WTC11 (cell line): ENCODE measurements around the gene TNFRSF19. TPM values are rescaled to one million over a fixed set of nuclear protein-coding genes. Genes with fewer than 3 reads are reported as not detected.

Experiments
- ATAC-seq: fragments of 200-7000 bp; cut with Tn5 transposase; 2 replicates; pipeline ENCODE4 v1.10.0; 2021; ENCODE audit warnings: mild to moderate bottlenecking, moderate library complexity
- CTCF ChIA-PET: fragments of 300-600 bp; sonication (Branson Sonifier 250); formaldehyde crosslinking; loops from one replicate; lab custom pipeline; 2021; ENCODE audit warnings: antibody characterized with exemption; lab: Charles Lee
- POLR2A ChIA-PET: fragments of 350-600 bp; sonication (Branson Sonifier 250); formaldehyde crosslinking; loops from one replicate; lab custom pipeline; 2021; ENCODE audit warnings: antibody characterized with exemption; lab: Charles Lee
- DNase-seq: peaks from one replicate; pipeline ENCODE4 v3.0.0; 2021; ENCODE audit warnings: low spot score
- H3K27ac Mint-ChIP-seq: 2 replicates; pipeline ENCODE4 v1.8.0; 2021; ENCODE audit warnings: mixed read lengths
- H3K27me3 Mint-ChIP-seq: 2 replicates; pipeline ENCODE4 v1.8.0; 2021; ENCODE audit warnings: low read depth, mild to moderate bottlenecking, moderate library complexity, mixed read lengths
- H3K36me3 Mint-ChIP-seq: 2 replicates; pipeline ENCODE4 v1.8.0; 2021; ENCODE audit warnings: mixed read lengths
- H3K4me1 Mint-ChIP-seq: 2 replicates; pipeline ENCODE4 v1.8.0; 2022; ENCODE audit warnings: mixed read lengths
- H3K4me3 Mint-ChIP-seq: 2 replicates; pipeline ENCODE4 v1.8.0; 2021; ENCODE audit warnings: mild to moderate bottlenecking, moderate library complexity, mixed read lengths
- H3K9me3 Mint-ChIP-seq: 2 replicates; pipeline ENCODE4 v1.8.0; 2021; ENCODE audit warnings: mixed read lengths
- CREB1 ChIP-seq: sonication (generic); formaldehyde crosslinking; IDR thresholded peaks from 2 replicates; pipeline ENCODE4 v1.8.0; 2023; ENCODE audit warnings: mild to moderate bottlenecking, missing genetic modification reagents
- CREM ChIP-seq: sonication (generic); formaldehyde crosslinking; IDR thresholded peaks from 2 replicates; pipeline ENCODE4 v1.8.1; 2022; ENCODE audit warnings: mild to moderate bottlenecking, missing genetic modification reagents, moderate library complexity
- FOXK1 ChIP-seq: sonication (generic); formaldehyde crosslinking; IDR thresholded peaks from 2 replicates; pipeline ENCODE4 v1.8.0; 2022; ENCODE audit warnings: mild to moderate bottlenecking, moderate library complexity, missing genetic modification reagents
- MYBL2 ChIP-seq: sonication (generic); formaldehyde crosslinking; IDR thresholded peaks from 2 replicates; pipeline ENCODE4 v1.8.1; 2023; ENCODE audit warnings: mild to moderate bottlenecking, moderate library complexity, missing genetic modification reagents
- SMAD3 ChIP-seq: sonication (generic); formaldehyde crosslinking; IDR thresholded peaks from 2 replicates; pipeline ENCODE4 v1.8.0; 2022; ENCODE audit warnings: missing genetic modification reagents, mild to moderate bottlenecking, borderline replicate concordance
- SOX15 ChIP-seq: fragments of 250-450 bp; sonication (Bioruptor Pico); IDR thresholded peaks from 2 replicates; pipeline ENCODE4 v1.9.0; 2021; ENCODE audit warnings: mild to moderate bottlenecking
- TCF7 ChIP-seq: sonication (generic); formaldehyde crosslinking; IDR thresholded peaks from 2 replicates; pipeline ENCODE4 v1.8.0; 2022; ENCODE audit warnings: mild to moderate bottlenecking, low read depth, missing genetic modification reagents, moderate library complexity
- ZBTB21 ChIP-seq: sonication (generic); formaldehyde crosslinking; IDR thresholded peaks from 2 replicates; pipeline ENCODE4 v1.8.1; 2023; ENCODE audit warnings: mild to moderate bottlenecking, missing genetic modification reagents, borderline replicate concordance
- ZNF121 ChIP-seq: sonication (generic); formaldehyde crosslinking; IDR thresholded peaks from 2 replicates; pipeline ENCODE4 v1.8.0; 2023; ENCODE audit warnings: missing genetic modification reagents
- ZNF232 ChIP-seq: sonication (generic); formaldehyde crosslinking; IDR thresholded peaks from 2 replicates; pipeline ENCODE4 v1.8.0; 2022; ENCODE audit warnings: mild to moderate bottlenecking, missing genetic modification reagents
- ZNF671 ChIP-seq: fragments of 250-450 bp; sonication (Bioruptor Pico); IDR thresholded peaks from 2 replicates; pipeline ENCODE4 v1.8.0; 2021; ENCODE audit warnings: mild to moderate bottlenecking
- total RNA-seq: library from RNA; stranded (reverse); gene quantifications from 3 replicates; pipeline ENCODE4 v1.2.3, GENCODE V29; 2021
- TF ChIP-seq, protein P1 (sequence below): fragments of 250-450 bp; sonication (Bioruptor Pico); conservative IDR thresholded peaks from 2 replicates; pipeline ENCODE4 v1.9.0; 2021; ENCODE audit warnings: mild to moderate bottlenecking
- TF ChIP-seq, protein P2 (sequence below): sonication (generic); formaldehyde crosslinking; IDR thresholded peaks from 2 replicates; pipeline ENCODE4 v1.8.1; 2023; ENCODE audit warnings: mild to moderate bottlenecking, missing genetic modification reagents, moderate library complexity
- TF ChIP-seq, protein P3 (sequence below): sonication (generic); formaldehyde crosslinking; IDR thresholded peaks from 2 replicates; pipeline ENCODE4 v1.8.0; 2022; ENCODE audit warnings: missing genetic modification reagents
- TF ChIP-seq, protein P4 (sequence below): sonication (generic); formaldehyde crosslinking; IDR thresholded peaks from 2 replicates; pipeline ENCODE4 v1.8.1; 2022; ENCODE audit warnings: mild to moderate bottlenecking, missing genetic modification reagents, moderate library complexity, borderline replicate concordance
- TF ChIP-seq, protein P5 (sequence below): fragments of 200-600 bp; IDR thresholded peaks from 2 replicates; pipeline ENCODE4 v1.8.0; 2022; ENCODE audit warnings: antibody characterized with exemption
- TF ChIP-seq, protein P6 (sequence below): sonication (generic); formaldehyde crosslinking; conservative IDR thresholded peaks from 2 replicates; pipeline ENCODE4 v1.8.1; 2022; ENCODE audit warnings: mild to moderate bottlenecking, missing genetic modification reagents

The TNFRSF19 gene
- total RNA-seq, 1 experiment from 2014 or later, result 0.20 TPM

DNA sequence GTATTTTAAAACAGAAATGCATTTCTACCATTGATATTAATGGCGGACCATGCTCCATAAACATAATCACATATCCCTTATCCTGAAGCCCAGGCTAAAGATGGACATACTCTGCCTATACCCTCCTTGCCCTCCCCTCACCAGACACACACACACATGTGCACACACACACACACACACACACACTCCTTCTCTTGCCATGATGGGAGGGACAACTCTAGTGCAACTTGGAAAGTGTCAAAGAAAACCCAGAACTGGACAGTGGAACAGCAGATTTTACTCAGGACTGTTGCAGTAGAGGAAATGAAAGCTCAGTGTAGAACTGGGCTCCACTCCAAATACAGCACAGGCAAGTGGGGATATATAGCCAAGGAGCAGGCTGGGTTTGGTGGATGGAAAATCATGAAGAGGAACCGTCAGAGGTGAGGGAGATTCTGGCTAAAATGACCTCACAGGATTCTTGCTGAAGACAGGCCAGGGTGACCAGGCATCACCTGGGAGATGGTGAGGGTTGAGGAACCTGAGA is 40.8 kb downstream of the TNFRSF19 start (continued):
- TF ChIP-seq, protein P1, sequence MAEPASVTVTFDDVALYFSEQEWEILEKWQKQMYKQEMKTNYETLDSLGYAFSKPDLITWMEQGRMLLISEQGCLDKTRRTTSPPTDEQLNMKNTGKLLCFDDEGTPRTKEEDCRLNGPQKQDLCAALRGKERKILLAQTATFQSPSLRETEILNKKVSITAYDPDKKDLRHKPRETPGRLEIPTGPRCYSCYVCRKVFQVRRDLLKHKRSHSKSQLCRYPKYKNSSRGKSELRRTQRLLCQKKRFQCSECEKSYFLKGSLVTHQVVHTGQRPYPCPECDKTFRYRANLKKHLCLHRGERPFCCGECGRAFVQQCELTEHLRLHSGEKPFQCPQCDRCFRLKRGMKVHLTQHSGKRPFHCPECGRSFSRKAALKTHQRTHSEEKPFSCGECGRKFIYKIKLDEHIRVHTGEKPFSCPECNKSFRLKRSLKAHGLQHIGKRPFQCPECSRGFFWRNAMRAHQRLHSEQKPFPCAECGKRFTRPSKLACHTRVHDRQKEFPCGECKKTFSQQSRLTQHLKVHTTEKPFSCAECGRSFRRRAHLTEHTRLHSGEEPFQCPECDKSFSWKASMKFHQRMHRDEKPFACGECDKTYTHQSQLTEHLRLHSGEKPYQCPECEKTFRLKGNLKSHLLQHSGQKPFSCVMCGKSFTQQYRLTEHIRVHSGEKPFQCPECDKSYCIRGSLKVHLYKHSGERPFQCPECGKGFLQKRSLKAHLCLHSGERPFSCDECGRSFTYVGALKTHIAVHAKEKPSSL (CRISPR knock-in tag), result no peak
- TF ChIP-seq, all 79 proteins: peak for 0

DNA sequence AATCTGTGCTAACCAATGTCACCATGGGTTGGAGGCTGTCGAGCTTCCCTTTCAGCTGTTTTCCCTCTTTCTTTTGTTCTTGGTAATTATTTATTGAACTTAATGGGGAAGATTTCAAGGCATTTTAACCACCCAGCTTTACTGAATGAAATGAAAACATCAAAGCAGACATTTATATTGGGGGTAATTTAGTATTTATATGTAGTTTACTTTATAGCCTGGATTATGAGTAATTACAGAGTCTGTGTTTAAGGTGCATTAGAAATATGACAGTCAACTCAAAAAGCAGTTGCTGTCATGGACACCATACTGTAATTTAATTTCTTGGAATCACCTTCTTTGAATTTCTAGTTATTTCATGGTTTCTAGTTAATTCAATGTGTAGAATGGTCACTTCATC is 42.0 kb downstream of the TNFRSF19 start:
- TF ChIP-seq ZBTB21 (CRISPR knock-in tag) (no peak), CREB1 (no peak), ZNF232 (CRISPR knock-in tag) (no peak), CREM (CRISPR knock-in tag) (no peak)
- TF ChIP-seq, protein P2, sequence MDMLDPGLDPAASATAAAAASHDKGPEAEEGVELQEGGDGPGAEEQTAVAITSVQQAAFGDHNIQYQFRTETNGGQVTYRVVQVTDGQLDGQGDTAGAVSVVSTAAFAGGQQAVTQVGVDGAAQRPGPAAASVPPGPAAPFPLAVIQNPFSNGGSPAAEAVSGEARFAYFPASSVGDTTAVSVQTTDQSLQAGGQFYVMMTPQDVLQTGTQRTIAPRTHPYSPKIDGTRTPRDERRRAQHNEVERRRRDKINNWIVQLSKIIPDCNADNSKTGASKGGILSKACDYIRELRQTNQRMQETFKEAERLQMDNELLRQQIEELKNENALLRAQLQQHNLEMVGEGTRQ (CRISPR knock-in tag), result no peak
- TF ChIP-seq, protein P3, sequence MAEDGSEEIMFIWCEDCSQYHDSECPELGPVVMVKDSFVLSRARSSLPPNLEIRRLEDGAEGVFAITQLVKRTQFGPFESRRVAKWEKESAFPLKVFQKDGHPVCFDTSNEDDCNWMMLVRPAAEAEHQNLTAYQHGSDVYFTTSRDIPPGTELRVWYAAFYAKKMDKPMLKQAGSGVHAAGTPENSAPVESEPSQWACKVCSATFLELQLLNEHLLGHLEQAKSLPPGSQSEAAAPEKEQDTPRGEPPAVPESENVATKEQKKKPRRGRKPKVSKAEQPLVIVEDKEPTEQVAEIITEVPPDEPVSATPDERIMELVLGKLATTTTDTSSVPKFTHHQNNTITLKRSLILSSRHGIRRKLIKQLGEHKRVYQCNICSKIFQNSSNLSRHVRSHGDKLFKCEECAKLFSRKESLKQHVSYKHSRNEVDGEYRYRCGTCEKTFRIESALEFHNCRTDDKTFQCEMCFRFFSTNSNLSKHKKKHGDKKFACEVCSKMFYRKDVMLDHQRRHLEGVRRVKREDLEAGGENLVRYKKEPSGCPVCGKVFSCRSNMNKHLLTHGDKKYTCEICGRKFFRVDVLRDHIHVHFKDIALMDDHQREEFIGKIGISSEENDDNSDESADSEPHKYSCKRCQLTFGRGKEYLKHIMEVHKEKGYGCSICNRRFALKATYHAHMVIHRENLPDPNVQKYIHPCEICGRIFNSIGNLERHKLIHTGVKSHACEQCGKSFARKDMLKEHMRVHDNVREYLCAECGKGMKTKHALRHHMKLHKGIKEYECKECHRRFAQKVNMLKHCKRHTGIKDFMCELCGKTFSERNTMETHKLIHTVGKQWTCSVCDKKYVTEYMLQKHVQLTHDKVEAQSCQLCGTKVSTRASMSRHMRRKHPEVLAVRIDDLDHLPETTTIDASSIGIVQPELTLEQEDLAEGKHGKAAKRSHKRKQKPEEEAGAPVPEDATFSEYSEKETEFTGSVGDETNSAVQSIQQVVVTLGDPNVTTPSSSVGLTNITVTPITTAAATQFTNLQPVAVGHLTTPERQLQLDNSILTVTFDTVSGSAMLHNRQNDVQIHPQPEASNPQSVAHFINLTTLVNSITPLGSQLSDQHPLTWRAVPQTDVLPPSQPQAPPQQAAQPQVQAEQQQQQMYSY (CRISPR knock-in tag), result no peak
- ChIA-PET CTCF (no interaction called here), POLR2A (no interaction called here)
- Mint-ChIP-seq H3K27me3 (peaks cover 2% of the 10 kb centered on the region), H3K4me1 (peaks cover 34% of the 10 kb centered on the region), H3K27ac (no peak overlapping the region), H3K9me3 (no peaks in the 10 kb centered on the region), H3K36me3 (no peaks in the 10 kb centered on the region), H3K4me3 (no peak overlapping the region)
- ATAC-seq (no peak), DNase-seq (no peak)

DNA sequence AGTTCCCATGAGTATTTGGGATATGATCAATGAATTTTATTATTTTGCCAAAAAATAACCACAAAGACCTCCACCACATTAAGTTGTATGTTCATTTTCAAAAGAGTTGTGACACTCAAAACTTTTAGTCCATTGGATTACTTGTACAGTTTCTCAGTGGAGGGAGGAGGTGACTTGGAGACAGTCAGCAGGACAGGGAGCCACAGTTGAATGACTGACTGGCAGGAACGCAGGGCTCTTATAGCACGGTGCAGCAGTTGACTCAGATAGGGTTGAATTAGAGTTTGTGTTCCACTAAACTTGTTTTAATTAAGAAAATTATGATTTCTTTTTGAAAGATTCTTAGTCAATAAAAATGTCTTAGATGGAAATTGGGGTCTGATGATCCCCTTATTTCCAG is 42.5 kb downstream of the TNFRSF19 start:
- TF ChIP-seq SMAD3 (CRISPR knock-in tag), result no peak
- TF ChIP-seq ZNF671, result no peak
- TF ChIP-seq, protein P4, sequence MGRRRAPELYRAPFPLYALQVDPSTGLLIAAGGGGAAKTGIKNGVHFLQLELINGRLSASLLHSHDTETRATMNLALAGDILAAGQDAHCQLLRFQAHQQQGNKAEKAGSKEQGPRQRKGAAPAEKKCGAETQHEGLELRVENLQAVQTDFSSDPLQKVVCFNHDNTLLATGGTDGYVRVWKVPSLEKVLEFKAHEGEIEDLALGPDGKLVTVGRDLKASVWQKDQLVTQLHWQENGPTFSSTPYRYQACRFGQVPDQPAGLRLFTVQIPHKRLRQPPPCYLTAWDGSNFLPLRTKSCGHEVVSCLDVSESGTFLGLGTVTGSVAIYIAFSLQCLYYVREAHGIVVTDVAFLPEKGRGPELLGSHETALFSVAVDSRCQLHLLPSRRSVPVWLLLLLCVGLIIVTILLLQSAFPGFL (CRISPR knock-in tag), result no peak
- no peak for TF ChIP-seq SOX15
- no peak for TF ChIP-seq ZNF121
- no peak for TF ChIP-seq MYBL2 (CRISPR knock-in tag)
- no peak overlapping the region for H3K27ac Mint-ChIP-seq
- no peaks in the 10 kb centered on the region for H3K9me3 Mint-ChIP-seq
- ATAC-seq (no peak), DNase-seq (no peak)
- H3K27me3 Mint-ChIP-seq, result peaks cover 2% of the 10 kb centered on the region
- CTCF ChIA-PET, result no interaction called here
- no peak overlapping the region for H3K4me3 Mint-ChIP-seq
- H3K4me1 Mint-ChIP-seq, result peaks cover 38% of the 10 kb centered on the region
- no peaks in the 10 kb centered on the region for H3K36me3 Mint-ChIP-seq
- POLR2A ChIA-PET, result no interaction called here

DNA sequence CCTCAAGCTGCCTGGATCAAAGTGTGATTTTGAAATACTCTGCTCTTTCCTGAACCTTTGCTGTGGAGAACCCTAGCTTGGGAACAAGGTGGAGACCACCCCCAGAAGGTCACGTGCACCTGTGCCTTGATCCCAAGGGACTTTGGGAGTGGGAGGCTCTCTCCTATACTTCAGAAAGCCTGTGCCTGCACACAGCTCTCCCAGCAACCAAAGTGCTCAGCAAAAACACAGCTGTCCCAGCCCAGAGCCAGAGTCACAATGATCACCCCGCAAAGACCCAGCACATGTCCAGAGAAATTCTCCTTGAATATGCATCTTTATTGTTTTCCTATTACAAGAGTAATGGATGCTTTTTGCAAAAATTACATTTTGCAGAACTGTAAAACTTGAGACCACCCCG is 43.4 kb downstream of the TNFRSF19 start:
- no peaks in the 10 kb centered on the region for H3K9me3 Mint-ChIP-seq
- DNase-seq (no peak), ATAC-seq (no peak)
- H3K36me3 Mint-ChIP-seq, result no peaks in the 10 kb centered on the region
- H3K4me1 Mint-ChIP-seq, result peaks cover 41% of the 10 kb centered on the region
- H3K4me3 Mint-ChIP-seq, result no peak overlapping the region
- no peak overlapping the region for H3K27ac Mint-ChIP-seq
- ChIA-PET CTCF (no interaction called here), POLR2A (no interaction called here)
- TF ChIP-seq, protein P5, sequence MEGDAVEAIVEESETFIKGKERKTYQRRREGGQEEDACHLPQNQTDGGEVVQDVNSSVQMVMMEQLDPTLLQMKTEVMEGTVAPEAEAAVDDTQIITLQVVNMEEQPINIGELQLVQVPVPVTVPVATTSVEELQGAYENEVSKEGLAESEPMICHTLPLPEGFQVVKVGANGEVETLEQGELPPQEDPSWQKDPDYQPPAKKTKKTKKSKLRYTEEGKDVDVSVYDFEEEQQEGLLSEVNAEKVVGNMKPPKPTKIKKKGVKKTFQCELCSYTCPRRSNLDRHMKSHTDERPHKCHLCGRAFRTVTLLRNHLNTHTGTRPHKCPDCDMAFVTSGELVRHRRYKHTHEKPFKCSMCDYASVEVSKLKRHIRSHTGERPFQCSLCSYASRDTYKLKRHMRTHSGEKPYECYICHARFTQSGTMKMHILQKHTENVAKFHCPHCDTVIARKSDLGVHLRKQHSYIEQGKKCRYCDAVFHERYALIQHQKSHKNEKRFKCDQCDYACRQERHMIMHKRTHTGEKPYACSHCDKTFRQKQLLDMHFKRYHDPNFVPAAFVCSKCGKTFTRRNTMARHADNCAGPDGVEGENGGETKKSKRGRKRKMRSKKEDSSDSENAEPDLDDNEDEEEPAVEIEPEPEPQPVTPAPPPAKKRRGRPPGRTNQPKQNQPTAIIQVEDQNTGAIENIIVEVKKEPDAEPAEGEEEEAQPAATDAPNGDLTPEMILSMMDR, result no peak
- TF ChIP-seq, protein P6, sequence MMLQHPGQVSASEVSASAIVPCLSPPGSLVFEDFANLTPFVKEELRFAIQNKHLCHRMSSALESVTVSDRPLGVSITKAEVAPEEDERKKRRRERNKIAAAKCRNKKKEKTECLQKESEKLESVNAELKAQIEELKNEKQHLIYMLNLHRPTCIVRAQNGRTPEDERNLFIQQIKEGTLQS, result no peak
- TF ChIP-seq FOXK1 (no peak), TCF7 (CRISPR knock-in tag) (no peak)
- TF ChIP-seq, protein P2 (CRISPR knock-in tag), result 0 out of 2 replicates have a peak, but pooled peaks have one; percentile 20
- peaks cover 2% of the 10 kb centered on the region for H3K27me3 Mint-ChIP-seq
